Ovary (tissue), 3 donors: Measurements from ENCODE around the gene ROR2.

Experiments
- EP300 ChIP-seq: sonication (generic); formaldehyde crosslinking; IDR thresholded peaks from one replicate; pipeline ENCODE4 v1.6.1; 2017; ENCODE audit warnings: antibody characterized with exemption
- POLR2A ChIP-seq: fragments of 450-650 bp; IDR thresholded peaks from one replicate; pipeline ENCODE4 v1.6.1; 2017; ENCODE audit warnings: antibody characterized with exemption, mild to moderate bottlenecking, moderate library complexity
- TF ChIP-seq, protein P1 (sequence below), 3 donors: fragments of 450-650 bp in 2 of 3; fragments of 200-600 bp in 1 of 3; IDR thresholded peaks; one replicate each; pipeline versions ENCODE4 v1.5.1 to v1.8.0; 2016 to 2022; ENCODE audit warnings: antibody characterized with exemption in 3 of 3, mild to moderate bottlenecking in 1 of 3
- donor health status: DM: no; HTN: no; CAD: no.

DNA sequence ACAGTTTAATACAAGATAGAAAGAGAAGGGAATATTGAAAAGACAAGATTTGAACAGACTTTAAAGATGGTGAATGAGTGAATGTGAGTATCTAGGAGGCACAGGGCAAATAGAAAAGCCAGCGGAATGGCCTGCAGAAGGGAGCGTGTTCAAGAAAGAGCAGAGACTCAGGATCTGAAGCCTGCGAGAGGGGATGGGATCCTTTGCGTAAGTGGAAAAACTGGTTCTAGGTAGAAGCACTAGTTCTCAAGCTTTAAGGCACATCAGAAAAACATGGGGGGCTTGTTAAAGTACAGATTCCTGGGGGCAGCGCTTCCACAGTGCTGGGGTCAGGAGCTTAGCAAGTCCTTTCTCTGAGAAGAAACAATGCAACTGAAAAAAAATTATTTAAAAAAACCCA is 431.6 kb downstream of the ROR2 start:
- TF ChIP-seq, protein P1, sequence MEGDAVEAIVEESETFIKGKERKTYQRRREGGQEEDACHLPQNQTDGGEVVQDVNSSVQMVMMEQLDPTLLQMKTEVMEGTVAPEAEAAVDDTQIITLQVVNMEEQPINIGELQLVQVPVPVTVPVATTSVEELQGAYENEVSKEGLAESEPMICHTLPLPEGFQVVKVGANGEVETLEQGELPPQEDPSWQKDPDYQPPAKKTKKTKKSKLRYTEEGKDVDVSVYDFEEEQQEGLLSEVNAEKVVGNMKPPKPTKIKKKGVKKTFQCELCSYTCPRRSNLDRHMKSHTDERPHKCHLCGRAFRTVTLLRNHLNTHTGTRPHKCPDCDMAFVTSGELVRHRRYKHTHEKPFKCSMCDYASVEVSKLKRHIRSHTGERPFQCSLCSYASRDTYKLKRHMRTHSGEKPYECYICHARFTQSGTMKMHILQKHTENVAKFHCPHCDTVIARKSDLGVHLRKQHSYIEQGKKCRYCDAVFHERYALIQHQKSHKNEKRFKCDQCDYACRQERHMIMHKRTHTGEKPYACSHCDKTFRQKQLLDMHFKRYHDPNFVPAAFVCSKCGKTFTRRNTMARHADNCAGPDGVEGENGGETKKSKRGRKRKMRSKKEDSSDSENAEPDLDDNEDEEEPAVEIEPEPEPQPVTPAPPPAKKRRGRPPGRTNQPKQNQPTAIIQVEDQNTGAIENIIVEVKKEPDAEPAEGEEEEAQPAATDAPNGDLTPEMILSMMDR (IDR thresholded peaks at IDR 0.05), result no peak
- TF ChIP-seq POLR2A (no peak), EP300 (no peak)
